Activated CD4-positive, alpha-beta T cell treated with anti-CD3 and anti-CD28 coated beads, Interleukin-2, amount 10 ng/mL, durations not matched to agents 7 days and 5 days (primary cell): ENCODE results near the gene DMPK. TPM values are rescaled to one million over a fixed set of nuclear protein-coding genes. Genes with fewer than 3 reads are reported as not detected.

Source experiments
- CTCF ChIA-PET: fragments of 350-600 bp; sonication (Branson Sonifier 250); formaldehyde crosslinking; loops from one replicate; lab custom pipeline; 2021; ENCODE audit warnings: antibody characterized with exemption; lab: Charles Lee
- POLR2A ChIA-PET: fragments of 350-600 bp; sonication (Branson Sonifier 250); formaldehyde crosslinking; loops from one replicate; lab custom pipeline; 2021; ENCODE audit warnings: antibody characterized with exemption; lab: Charles Lee
- DNase-seq: peaks from one replicate; pipeline ENCODE4 v3.0.0-alpha.2; 2020
- H3K27ac Mint-ChIP-seq: one replicate; pipeline ENCODE4 v1.8.0; 2021; ENCODE audit warnings: mild to moderate bottlenecking, moderate library complexity, mixed read lengths
- H3K27me3 Mint-ChIP-seq: one replicate; pipeline ENCODE4 v1.8.0; 2021; ENCODE audit warnings: mixed read lengths
- H3K36me3 Mint-ChIP-seq: one replicate; pipeline ENCODE4 v1.8.0; 2021; ENCODE audit warnings: low read depth, mixed read lengths
- H3K4me1 Mint-ChIP-seq: one replicate; pipeline ENCODE4 v1.8.0; 2021; ENCODE audit warnings: mixed read lengths
- H3K4me3 Mint-ChIP-seq: one replicate; pipeline ENCODE4 v1.8.0; 2021; ENCODE audit warnings: mild to moderate bottlenecking, moderate library complexity, mixed read lengths
- H3K9me3 Mint-ChIP-seq: one replicate; pipeline ENCODE4 v1.8.0; 2021; ENCODE audit warnings: mixed read lengths
- total RNA-seq, 2 experiments: library from RNA; stranded (reverse); gene quantifications; one replicate each; pipeline ENCODE4 v1.2.3, GENCODE V29; 2021

Gene DMPK
- 10 to 100 TPM; 24.1 to 24.4 TPM for total RNA-seq

- H3K4me3 Mint-ChIP-seq, result no peak within 1 kb of the TSS
- H3K27ac Mint-ChIP-seq, result no peak within 1 kb of the TSS
- H3K4me1 Mint-ChIP-seq, result peaks cover 15% of the 10 kb centered on the region
- CTCF ChIA-PET, result interaction anchor here (1.5 to 3.0 kb wide), 3 partner anchors 12 to 34 kb away, joined by 7 to 9 read pairs (median 9); partner anchors contain the start of gene SIX5
- H3K27me3 Mint-ChIP-seq, result peaks cover 17% of the 10 kb centered on the region
- H3K9me3 Mint-ChIP-seq, result no peaks in the 10 kb centered on the region
- POLR2A ChIA-PET, result no interaction called here
- no peak for DNase-seq
- peaks cover 12% of the 10 kb centered on the region for H3K36me3 Mint-ChIP-seq
Measured at GRCh38 chr19:45782162-45782691, at the start of gene DMPK. DMPK (minus strand) TSS chr19:45782490; CDS start chr19:45782352, 138 bp downstream.

- H3K27ac Mint-ChIP-seq, result no peak overlapping the region
- CTCF ChIA-PET, result interaction anchor here (1.0 to 2.1 kb wide), 2 partner anchors 12 to 36 kb away, joined by 4 to 9 read pairs; partner anchors contain the start of gene DMWD
- no peaks in the 10 kb centered on the region for H3K9me3 Mint-ChIP-seq
- DNase-seq, result no peak
- no peaks in the 10 kb centered on the region for H3K27me3 Mint-ChIP-seq
- POLR2A ChIA-PET, result no interaction called here
- no peak overlapping the region for H3K4me3 Mint-ChIP-seq
- peaks cover 54% of the 10 kb centered on the region for H3K36me3 Mint-ChIP-seq
- H3K4me1 Mint-ChIP-seq, result no peaks in the 10 kb centered on the region
Measured at GRCh38 chr19:45828945-45829344, 46.7 kb upstream of the DMPK start.

- ChIA-PET POLR2A (no interaction called here), CTCF (interaction anchor here (2.1 kb wide), 1 partner anchor 12 kb away, joined by 9 read pairs; no protein-coding TSS in a partner anchor)
- Mint-ChIP-seq H3K36me3 (peaks cover 52% of the 10 kb centered on the region), H3K27ac (no peak overlapping the region), H3K27me3 (no peaks in the 10 kb centered on the region), H3K4me3 (no peak overlapping the region), H3K4me1 (no peaks in the 10 kb centered on the region), H3K9me3 (no peaks in the 10 kb centered on the region)
- DNase-seq, result no peak
Measured at GRCh38 chr19:45828523-45828922, 46.2 kb upstream of the DMPK start.

- Mint-ChIP-seq H3K4me3 (no peak overlapping the region), H3K36me3 (peaks cover 51% of the 10 kb centered on the region), H3K9me3 (no peaks in the 10 kb centered on the region), H3K27me3 (no peaks in the 10 kb centered on the region), H3K4me1 (no peaks in the 10 kb centered on the region), H3K27ac (no peak overlapping the region)
- POLR2A ChIA-PET, result no interaction called here
- CTCF ChIA-PET, result interaction anchor here (2.1 kb wide), 1 partner anchor 11 kb away, joined by 9 read pairs; no protein-coding TSS in a partner anchor
- no peak for DNase-seq
Measured at GRCh38 chr19:45827459-45828093, 45.3 kb upstream of the DMPK start.

GRCh38 chr19:45826934-45827333 lies 44.6 kb upstream of the DMPK start:
- CTCF ChIA-PET, result interaction anchor here (0.9 to 2.2 kb wide), 3 partner anchors 10 to 30 kb away, joined by 3 to 15 read pairs (median 9); no protein-coding TSS in a partner anchor

GRCh38 chr19:45825917-45826893 lies 43.9 kb upstream of the DMPK start:
- Mint-ChIP-seq H3K9me3 (no peaks in the 10 kb centered on the region), H3K27me3 (no peaks in the 10 kb centered on the region), H3K36me3 (peaks cover 42% of the 10 kb centered on the region), H3K4me3 (no peak overlapping the region), H3K4me1 (no peaks in the 10 kb centered on the region), H3K27ac (no peak overlapping the region)
- ChIA-PET CTCF (interaction anchor here (0.5 to 2.2 kb wide), 3 partner anchors 9 to 428 kb away, joined by 3 to 15 read pairs (median 4); no protein-coding TSS in a partner anchor), POLR2A (no interaction called here)
- no peak for DNase-seq

More at GRCh38 chr19:45826934-45827333, 44.6 kb upstream of the DMPK start:
- Mint-ChIP-seq H3K36me3 (peaks cover 45% of the 10 kb centered on the region), H3K9me3 (no peaks in the 10 kb centered on the region), H3K4me3 (no peak overlapping the region), H3K27ac (no peak overlapping the region), H3K27me3 (no peaks in the 10 kb centered on the region), H3K4me1 (no peaks in the 10 kb centered on the region)
- POLR2A ChIA-PET, result no interaction called here
- no peak for DNase-seq

GRCh38 chr19:45825263-45825605 lies 42.9 kb upstream of the DMPK start:
- H3K9me3 Mint-ChIP-seq, result no peaks in the 10 kb centered on the region
- H3K36me3 Mint-ChIP-seq, result peaks cover 38% of the 10 kb centered on the region
- POLR2A ChIA-PET, result no interaction called here
- DNase-seq, result no peak
- H3K27ac Mint-ChIP-seq, result no peak overlapping the region
- CTCF ChIA-PET, result interaction anchor here (0.5 to 2.2 kb wide), 3 partner anchors 8 to 429 kb away, joined by 3 to 15 read pairs (median 4); no protein-coding TSS in a partner anchor
- H3K4me3 Mint-ChIP-seq, result no peak overlapping the region
- no peaks in the 10 kb centered on the region for H3K4me1 Mint-ChIP-seq
- no peaks in the 10 kb centered on the region for H3K27me3 Mint-ChIP-seq

GRCh38 chr19:45824531-45825262 lies 42.4 kb upstream of the DMPK start:
- POLR2A ChIA-PET, result no interaction called here
- H3K36me3 Mint-ChIP-seq, result peaks cover 36% of the 10 kb centered on the region
- no peaks in the 10 kb centered on the region for H3K27me3 Mint-ChIP-seq
- no peaks in the 10 kb centered on the region for H3K9me3 Mint-ChIP-seq
- no peaks in the 10 kb centered on the region for H3K4me1 Mint-ChIP-seq
- H3K27ac Mint-ChIP-seq, result no peak overlapping the region
- CTCF ChIA-PET, result interaction anchor here (1.2 to 2.2 kb wide), 3 partner anchors 8 to 54 kb away, joined by 3 to 15 read pairs (median 6); no protein-coding TSS in a partner anchor
- no peak overlapping the region for H3K4me3 Mint-ChIP-seq
- DNase-seq, result no peak

- no peaks in the 10 kb centered on the region for H3K27me3 Mint-ChIP-seq
- H3K9me3 Mint-ChIP-seq, result no peaks in the 10 kb centered on the region
- no peak for DNase-seq
- ChIA-PET CTCF (interaction anchor here (1.1 to 1.5 kb wide), 3 partner anchors 22 to 53 kb away, joined by 3 to 6 read pairs (median 3); no protein-coding TSS in a partner anchor), POLR2A (no interaction called here)
- no peak overlapping the region for H3K27ac Mint-ChIP-seq
- H3K4me1 Mint-ChIP-seq, result no peaks in the 10 kb centered on the region
- no peak overlapping the region for H3K4me3 Mint-ChIP-seq
- peaks cover 29% of the 10 kb centered on the region for H3K36me3 Mint-ChIP-seq
Measured at GRCh38 chr19:45824041-45824471, 41.8 kb upstream of the DMPK start.

GRCh38 chr19:45823182-45823581 lies 40.9 kb upstream of the DMPK start:
- no peak for DNase-seq
- CTCF ChIA-PET, result interaction anchor here (1.0 to 1.6 kb wide), 4 partner anchors 9 to 24 kb away, joined by 3 to 4 read pairs (median 4); no protein-coding TSS in a partner anchor
- no peaks in the 10 kb centered on the region for H3K4me1 Mint-ChIP-seq
- H3K9me3 Mint-ChIP-seq, result no peaks in the 10 kb centered on the region
- H3K27me3 Mint-ChIP-seq, result no peaks in the 10 kb centered on the region
- no peak overlapping the region for H3K27ac Mint-ChIP-seq
- POLR2A ChIA-PET, result no interaction called here
- no peak overlapping the region for H3K4me3 Mint-ChIP-seq
- peaks cover 24% of the 10 kb centered on the region for H3K36me3 Mint-ChIP-seq

- no peak overlapping the region for H3K27ac Mint-ChIP-seq
- H3K4me1 Mint-ChIP-seq, result no peaks in the 10 kb centered on the region
- H3K4me3 Mint-ChIP-seq, result no peak overlapping the region
- ChIA-PET CTCF (interaction anchor here (1.0 to 1.6 kb wide), 3 partner anchors 10 to 23 kb away, joined by 3 to 4 read pairs (median 4); no protein-coding TSS in a partner anchor), POLR2A (no interaction called here)
- peaks cover 24% of the 10 kb centered on the region for H3K36me3 Mint-ChIP-seq
- H3K9me3 Mint-ChIP-seq, result no peaks in the 10 kb centered on the region
- no peak for DNase-seq
- no peaks in the 10 kb centered on the region for H3K27me3 Mint-ChIP-seq
Measured at GRCh38 chr19:45822716-45823115, 40.4 kb upstream of the DMPK start.

- peaks cover 14% of the 10 kb centered on the region for H3K36me3 Mint-ChIP-seq
- POLR2A ChIA-PET, result no interaction called here
- DNase-seq, result no peak
- peaks cover 7% of the 10 kb centered on the region for H3K4me1 Mint-ChIP-seq
- H3K9me3 Mint-ChIP-seq, result no peaks in the 10 kb centered on the region
- no peak overlapping the region for H3K4me3 Mint-ChIP-seq
- CTCF ChIA-PET, result no interaction called here
- H3K27ac Mint-ChIP-seq, result no peak overlapping the region
- H3K27me3 Mint-ChIP-seq, result no peaks in the 10 kb centered on the region
Measured at GRCh38 chr19:45821570-45821969, 39.3 kb upstream of the DMPK start.
